ENCODE measurements around the gene PADI1.

- TF ChIP-seq RARB (CRISPR knock-in tag; IDR thresholded peaks at IDR 0.05) (no peak), ESRRG (CRISPR knock-in tag; IDR thresholded peaks at IDR 0.05) (no peak)
These were observed 23.7 kb downstream of the PADI1 start for GRCh38 chr1:17228619-17229018.

All from SK-N-SH treated with all-trans-retinoic acid at 6 μM for 48 hours (cell line).